OCI-LY1 (cell line): ENCODE results near the gene C1QL2.

Source experiments
- CTCF ChIP-seq: fragments of 200-600 bp; sonication (generic), shearing (Covaris generic); IDR thresholded peaks from 2 replicates; pipeline ENCODE4 v1.5.1; 2017; ENCODE audit warnings: mild to moderate bottlenecking, antibody characterized with exemption, low read length, moderate library complexity, mixed read lengths
- EZH2 ChIP-seq: fragments of 200-600 bp; sonication (generic), shearing (Covaris generic); IDR thresholded peaks from 2 replicates; pipeline ENCODE4 v1.8.0; 2017; ENCODE audit warnings: borderline replicate concordance, mixed run types, mild to moderate bottlenecking, antibody characterized with exemption, low read length, moderate library complexity, mixed read lengths

- no peak for TF ChIP-seq EZH2
- no peak for TF ChIP-seq CTCF
Observed at GRCh38 chr2:119156891-119157773, 1.4 kb downstream of the C1QL2 start.
